SK-N-SH (cell line): Measurements from ENCODE around the gene MPP3. TPM values are rescaled to one million over a fixed set of nuclear protein-coding genes. Genes with fewer than 3 reads are reported as not detected.
A peak's percentile ranks its signal among the peaks of the same experiment; 100 is the strongest.

ENCODE experiments used
- CTCF ChIA-PET: fragments of 300-600, 350-600 bp; formaldehyde crosslinking; extraction: SDS; loops from one replicate; lab custom pipeline; 2021; lab: Yijun Ruan, JAX
- POLR2A ChIA-PET: fragments of 350-600 bp; sonication (Branson Sonifier 250); formaldehyde crosslinking; extraction: SDS; loops from one replicate; lab custom pipeline; 2020; ENCODE audit warnings: antibody characterized with exemption, inconsistent platforms; lab: Yijun Ruan, JAX
- DNase-seq: peaks from one replicate; pipeline ENCODE4 v3.0.0; 2012
- H2AFZ ChIP-seq: fragments of 200-600 bp; sonication (generic); 2 replicates; pipeline ENCODE4 v1.8.1; 2016; ENCODE audit warnings: antibody characterized with exemption, mild to moderate bottlenecking, low read depth
- H3F3A ChIP-seq: fragments of 200-600 bp; sonication (generic); replicated peaks from 2 replicates; pipeline ENCODE3; 2016; ENCODE audit warnings: antibody characterized with exemption, mild to moderate bottlenecking; ENCODE audit not compliant: insufficient read depth
- H3K27ac ChIP-seq, 2 experiments: fragments of 200-500 bp in 1 of 2; fragments of 200-600 bp in 1 of 2; sonication (Bioruptor generic) in 1 of 2; sonication (generic), shearing (Covaris generic) in 1 of 2; 2 replicates each; pipeline versions ENCODE4 v1.5.1 to v1.6.1; 2014 to 2016; ENCODE audit warnings: low read depth in 2 of 2, inconsistent platforms in 1 of 2, low read length in 1 of 2, mild to moderate bottlenecking in 1 of 2, mixed read lengths in 1 of 2
- H3K27me3 ChIP-seq: fragments of 200-600 bp; sonication (generic), shearing (Covaris generic); 2 replicates; pipeline ENCODE4 v1.6.1; 2016; ENCODE audit warnings: mixed run types; ENCODE audit not compliant: insufficient read depth
- H3K36me3 ChIP-seq, 2 experiments: fragments of 200-500 bp in 1 of 2; fragments of 200-600 bp in 1 of 2; sonication (Bioruptor generic) in 1 of 2; sonication (generic) in 1 of 2; replicated peaks in 1 of 2; 2 replicates each; pipeline versions ENCODE3 to v1.5.1; 2014 to 2016; ENCODE audit warnings: low read length in 1 of 2, mild to moderate bottlenecking in 1 of 2; ENCODE audit not compliant: insufficient read depth in 2 of 2, control insufficient read depth in 1 of 2
- H3K4me1 ChIP-seq, 2 experiments: fragments of 200-500 bp in 1 of 2; fragments of 200-600 bp in 1 of 2; sonication (Bioruptor generic) in 1 of 2; sonication (generic), shearing (Covaris generic) in 1 of 2; 2 replicates each; pipeline versions ENCODE4 v1.5.1 to v1.6.1; 2014 to 2016; ENCODE audit warnings: low read depth in 1 of 2, low read length in 1 of 2, mixed run types in 1 of 2; ENCODE audit not compliant: insufficient read depth in 2 of 2, control insufficient read depth in 1 of 2
- H3K4me2 ChIP-seq: fragments of 200-600 bp; sonication (generic), shearing (Covaris generic); 2 replicates; pipeline ENCODE4 v1.6.1; 2017; ENCODE audit warnings: mixed run types
- H3K4me3 ChIP-seq, 2 experiments: fragments of 200-500 bp in 1 of 2; fragments of 200-600 bp in 1 of 2; sonication (Bioruptor generic) in 1 of 2; sonication (generic), shearing (Covaris generic) in 1 of 2; 2 replicates each; pipeline versions ENCODE4 v1.5.1 to v1.8.1; 2014 to 2016; ENCODE audit warnings: low read depth in 2 of 2, inconsistent platforms in 1 of 2, low read length in 1 of 2, mild to moderate bottlenecking in 1 of 2, mixed read lengths in 1 of 2, moderate library complexity in 1 of 2
- H3K79me2 ChIP-seq: fragments of 200-600 bp; sonication (generic); 2 replicates; pipeline ENCODE4 v1.8.1; 2017; ENCODE audit warnings: mild to moderate bottlenecking; ENCODE audit not compliant: insufficient read depth
- H3K9ac ChIP-seq: fragments of 200-600 bp; sonication (generic); 2 replicates; pipeline ENCODE4 v1.6.1; 2017; ENCODE audit warnings: mixed run types
- H3K9me2 ChIP-seq: fragments of 200-600 bp; sonication (generic); 2 replicates; pipeline ENCODE4 v1.6.1; 2017; ENCODE audit warnings: mixed run types
- H3K9me3 ChIP-seq: fragments of 200-600 bp; sonication (generic); 2 replicates; pipeline ENCODE4 v1.6.1; 2017; ENCODE audit warnings: mixed run types, mild to moderate bottlenecking, moderate library complexity
- H4K20me1 ChIP-seq: fragments of 200-600 bp; sonication (generic); 2 replicates; pipeline ENCODE4 v1.6.1; 2017; ENCODE audit warnings: mild to moderate bottlenecking, mixed run types; ENCODE audit not compliant: insufficient read depth
- CHD2 ChIP-seq: fragments of 150-350 bp; IDR thresholded peaks from 2 replicates; pipeline ENCODE4 v1.6.1; 2018; ENCODE audit warnings: low read length; ENCODE audit not compliant: partially characterized antibody
- FOXJ3 ChIP-seq: sonication (generic); formaldehyde crosslinking; IDR thresholded peaks from 2 replicates; pipeline ENCODE4 v1.5.1; 2020; ENCODE audit warnings: mild to moderate bottlenecking, missing genetic modification reagents
- MXI1 ChIP-seq: IDR thresholded peaks from 2 replicates; pipeline ENCODE4 v1.6.1; 2012; ENCODE audit warnings: mild to moderate bottlenecking, low read depth, low read length, improper control_type of control experiment
- POLR2AphosphoS5 ChIP-seq: IDR thresholded peaks from 2 replicates; pipeline ENCODE4 v1.6.1; 2012; ENCODE audit warnings: low read depth, low read length
- RAD21 ChIP-seq: IDR thresholded peaks from 2 replicates; pipeline ENCODE4 v1.6.1; 2012; ENCODE audit warnings: mild to moderate bottlenecking, low read length
- RFX5 ChIP-seq: IDR thresholded peaks from 2 replicates; pipeline ENCODE4 v1.6.1; 2012; ENCODE audit warnings: mild to moderate bottlenecking, improper control_type of control experiment, low read length
- RXRA ChIP-seq: IDR thresholded peaks from 2 replicates; pipeline ENCODE4 v1.4.0; 2012; ENCODE audit warnings: low read depth, mild to moderate bottlenecking, borderline replicate concordance
- TAF1 ChIP-seq: IDR thresholded peaks from 2 replicates; pipeline ENCODE4 v1.6.1; 2012; ENCODE audit warnings: low read depth, mild to moderate bottlenecking, low read length, moderate library complexity, borderline replicate concordance
- TEAD4 ChIP-seq: IDR thresholded peaks from 2 replicates; pipeline ENCODE4 v1.4.0; 2012; ENCODE audit warnings: mild to moderate bottlenecking, borderline replicate concordance; ENCODE audit not compliant: insufficient read depth
- YY1 ChIP-seq: IDR thresholded peaks from 2 replicates; pipeline ENCODE4 v1.4.0; 2012; ENCODE audit warnings: low read depth, mild to moderate bottlenecking
- WGBS: methylation state at CpG from one replicate; pipeline ENCODE4 v1.1.6; 2017; ENCODE audit warnings: low lambda C conversion rate; 5-methylcytosine and 5-hydroxymethylcytosine counted together
- polyA plus RNA-seq, 3 experiments: library from polyadenylated mRNA; depleted of rRNA; stranded (reverse); fragments of >200 nt; gene quantifications; 2 replicates each; pipeline ENCODE4 v1.2.3, GENCODE V29; 2012
- TF ChIP-seq, protein P1 (sequence below): fragments of 200-600 bp; sonication (generic); IDR thresholded peaks from 2 replicates; pipeline ENCODE4 v1.6.1; 2017; ENCODE audit warnings: antibody characterized with exemption, mild to moderate bottlenecking, moderate library complexity
- TF ChIP-seq, protein P2 (sequence below): IDR thresholded peaks from 2 replicates; pipeline ENCODE4 v1.4.0; 2012; ENCODE audit warnings: low read depth, borderline replicate concordance
- TF ChIP-seq, protein P3 (sequence below): IDR thresholded peaks from 2 replicates; pipeline ENCODE4 v1.4.0; 2012; ENCODE audit warnings: low read depth
- TF ChIP-seq, protein P4 (sequence below): fragments of 150-350 bp; IDR thresholded peaks from 2 replicates; pipeline ENCODE4 v1.6.1; 2016; ENCODE audit warnings: mild to moderate bottlenecking, low read depth, low read length
- TF ChIP-seq, protein P5 (sequence below): fragments of 150-350 bp; IDR thresholded peaks from 2 replicates; pipeline ENCODE4 v1.6.1; 2017; ENCODE audit warnings: antibody characterized with exemption, low read length, low read depth, borderline replicate concordance

Gene MPP3
- polyA plus RNA-seq, 1 of the 3 experiments (the other 2 are of a cell fraction), result 14.1 TPM

DNA sequence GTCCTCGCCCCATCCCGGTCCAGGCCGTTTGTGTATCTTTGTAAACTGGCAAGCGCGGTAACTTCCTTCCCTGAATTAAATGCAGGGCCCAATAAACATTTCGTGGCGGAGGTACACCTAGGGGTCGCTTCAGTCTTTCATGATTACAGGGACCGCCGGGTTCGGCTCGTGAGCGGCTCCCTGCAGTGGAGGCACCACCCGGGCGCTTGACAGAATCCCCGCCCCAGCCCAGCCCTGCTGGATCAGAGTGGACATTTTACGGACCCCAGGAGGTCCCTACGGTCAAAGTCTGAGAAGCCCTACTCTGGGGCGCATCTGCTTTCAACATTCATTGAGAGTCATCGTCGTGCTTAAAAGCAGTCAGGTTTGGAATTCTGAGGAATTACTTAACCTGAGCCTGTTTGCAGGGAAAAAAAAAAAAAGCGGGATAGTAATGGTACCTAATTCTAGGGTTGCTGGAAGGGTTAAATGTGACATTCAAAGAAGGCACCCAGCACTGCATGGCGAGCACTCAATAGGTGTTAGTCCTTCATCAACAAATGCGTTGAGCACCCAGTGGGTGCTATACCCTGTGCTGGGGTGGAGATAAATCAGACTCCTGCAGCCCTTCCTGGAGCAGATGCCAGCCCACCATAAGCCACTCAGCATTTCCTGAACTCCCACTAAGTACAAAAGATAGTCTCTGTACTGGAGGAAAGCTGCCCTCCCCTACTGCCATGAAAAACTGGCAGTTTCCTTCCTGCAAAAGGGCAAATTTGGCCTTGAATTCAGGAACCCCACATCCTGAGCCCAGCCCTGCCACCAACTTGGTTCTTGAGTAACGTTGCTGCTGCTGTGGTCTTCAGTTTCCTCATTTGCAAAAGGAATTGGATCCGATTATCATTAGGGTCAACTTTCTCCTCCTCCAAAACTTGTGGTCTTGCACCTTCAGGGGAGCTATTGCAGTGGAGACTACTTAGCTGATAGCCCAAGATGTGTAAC is 53.5 kb downstream of the MPP3 start:
- H3K9me3 ChIP-seq, result no peaks in the 10 kb centered on the region
- WGBS, result 25% methylated on average over 15 of the region's 26 CpGs
- peaks cover 10% of the 10 kb centered on the region for H3F3A ChIP-seq
- H3K27me3 ChIP-seq, result no peaks in the 10 kb centered on the region
- peak overlapping the region; percentile 50 to 95; a peak in 3 of 4 replicates for H3K27ac ChIP-seq
- H3K4me1 ChIP-seq, result peaks cover 8 to 11% of the 10 kb centered on the region in 2 experiments; a peak in 2 of 4 replicates
- DNase-seq, result no peak
- POLR2A ChIA-PET, result interaction anchor here (0.9 to 1.0 kb wide), 3 partner anchors 9 to 67 kb away, joined by 3 to 4 read pairs (median 3); partner anchors contain the start of gene CD300LG
- H3K36me3 ChIP-seq, result peaks cover 8 to 21% of the 10 kb centered on the region in 2 experiments
- H2AFZ ChIP-seq, result peak overlapping the region; percentile 89
- peaks cover 15% of the 10 kb centered on the region for H4K20me1 ChIP-seq
- H3K4me2 ChIP-seq, result peak overlapping the region; percentile 99
- H3K9ac ChIP-seq, result peak overlapping the region; percentile 100
- CTCF ChIA-PET, result interaction anchor here (1.0 to 6.2 kb wide), 8 partner anchors 13 to 85 kb away, joined by 3 to 59 read pairs (median 12); partner anchors contain the start of gene CD300LG
- TF ChIP-seq FOXJ3 (CRISPR knock-in tag) (no peak), RXRA (no peak), RAD21 (peak; percentile 34)
- TF ChIP-seq, protein P1, sequence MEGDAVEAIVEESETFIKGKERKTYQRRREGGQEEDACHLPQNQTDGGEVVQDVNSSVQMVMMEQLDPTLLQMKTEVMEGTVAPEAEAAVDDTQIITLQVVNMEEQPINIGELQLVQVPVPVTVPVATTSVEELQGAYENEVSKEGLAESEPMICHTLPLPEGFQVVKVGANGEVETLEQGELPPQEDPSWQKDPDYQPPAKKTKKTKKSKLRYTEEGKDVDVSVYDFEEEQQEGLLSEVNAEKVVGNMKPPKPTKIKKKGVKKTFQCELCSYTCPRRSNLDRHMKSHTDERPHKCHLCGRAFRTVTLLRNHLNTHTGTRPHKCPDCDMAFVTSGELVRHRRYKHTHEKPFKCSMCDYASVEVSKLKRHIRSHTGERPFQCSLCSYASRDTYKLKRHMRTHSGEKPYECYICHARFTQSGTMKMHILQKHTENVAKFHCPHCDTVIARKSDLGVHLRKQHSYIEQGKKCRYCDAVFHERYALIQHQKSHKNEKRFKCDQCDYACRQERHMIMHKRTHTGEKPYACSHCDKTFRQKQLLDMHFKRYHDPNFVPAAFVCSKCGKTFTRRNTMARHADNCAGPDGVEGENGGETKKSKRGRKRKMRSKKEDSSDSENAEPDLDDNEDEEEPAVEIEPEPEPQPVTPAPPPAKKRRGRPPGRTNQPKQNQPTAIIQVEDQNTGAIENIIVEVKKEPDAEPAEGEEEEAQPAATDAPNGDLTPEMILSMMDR, result peak; percentile 46
- peak overlapping the region; percentile 77 to 84 for H3K4me3 ChIP-seq
- peaks cover 41% of the 10 kb centered on the region for H3K79me2 ChIP-seq
- no peaks in the 10 kb centered on the region for H3K9me2 ChIP-seq

DNA sequence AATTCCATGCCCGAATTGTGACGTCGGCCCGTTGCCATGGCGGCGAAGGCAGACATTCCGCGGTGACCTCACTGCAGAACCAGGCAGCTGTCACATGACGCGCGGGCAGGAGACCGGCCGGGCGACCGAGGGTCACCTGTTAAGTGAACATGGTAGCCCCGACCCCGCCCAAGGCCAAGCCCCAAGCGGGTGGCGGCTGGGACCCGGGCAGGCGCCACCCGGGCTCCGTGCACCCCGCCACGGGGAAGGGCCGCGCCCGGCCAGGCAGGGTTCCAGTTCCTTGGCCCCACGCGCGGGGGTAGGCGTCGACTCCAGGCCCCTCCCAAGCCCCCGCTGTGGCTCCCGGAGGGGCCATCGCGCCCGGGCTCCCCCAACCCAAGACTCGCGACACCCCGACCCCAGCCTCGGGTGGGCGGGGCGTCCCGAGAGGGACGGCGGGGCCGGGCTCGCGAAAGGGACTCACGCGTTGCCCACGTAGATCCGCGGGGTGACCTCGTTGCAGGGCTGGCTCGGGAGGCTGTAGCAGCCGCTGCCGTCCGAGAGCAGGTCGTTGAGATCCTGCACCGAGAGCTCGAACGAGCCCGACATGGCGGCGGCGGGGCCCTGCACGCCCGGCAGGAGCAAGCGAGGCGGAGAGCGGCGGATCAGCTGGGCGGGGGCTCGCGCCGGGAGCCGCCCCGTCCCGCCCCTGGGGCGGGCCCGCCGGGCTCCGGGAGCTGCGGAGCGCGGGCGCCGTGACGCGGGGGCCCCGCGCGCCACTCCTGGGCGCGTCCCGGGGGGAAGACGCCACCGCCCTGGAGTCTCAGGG is 54.4 kb downstream of the MPP3 start, which contains the start of gene DUSP3:
TSS of gene DUSP3 (minus strand) at position 641 of the 808 bp plus-strand sequence. CDS start at position 588, 53 bp downstream.
- Histone ChIP-seq H3K36me3 (peaks cover 13 to 27% of the 10 kb centered on the region in 2 experiments), H4K20me1 (peaks cover 15% of the 10 kb centered on the region), H3F3A (peaks cover 2% of the 10 kb centered on the region), H3K27me3 (no peaks in the 10 kb centered on the region), H3K79me2 (peaks cover 45% of the 10 kb centered on the region), H3K27ac (peak within 1 kb of the TSS; percentile 90 to 95), H3K4me1 (peaks cover 8% of the 10 kb centered on the region in 2 experiments; a peak in 1 of 4 replicates), H3K4me2 (peak within 1 kb of the TSS; percentile 99), H2AFZ (peak within 1 kb of the TSS; percentile 89), H3K9ac (peak within 1 kb of the TSS; percentile 100), H3K4me3 (peak within 1 kb of the TSS; percentile 77 to 84), H3K9me3 (no peaks in the 10 kb centered on the region), H3K9me2 (no peaks in the 10 kb centered on the region)
- POLR2A ChIA-PET, result interaction anchor here (0.6 to 1.0 kb wide), 5 partner anchors 8 to 236 kb away, joined by 3 to 4 read pairs (median 3); partner anchors contain the start of genes CD300LG and TMEM101
- DNase-seq, result peak; percentile 97
- 1% methylated on average over 19 of the region's 100 CpGs for WGBS
- CTCF ChIA-PET, result interaction anchor here (0.7 to 6.2 kb wide), 7 partner anchors 10 to 84 kb away, joined by 3 to 59 read pairs (median 12); partner anchors contain the start of gene CD300LG
- TF ChIP-seq CHD2, result peak; percentile 69
- TF ChIP-seq POLR2AphosphoS5, result peak; percentile 80
- TF ChIP-seq YY1, result 0 out of 2 replicates have a peak, but pooled peaks have one; percentile 40
- TF ChIP-seq TEAD4, result 0 out of 2 replicates have a peak, but pooled peaks have one; percentile 45
- TF ChIP-seq, protein P2, sequence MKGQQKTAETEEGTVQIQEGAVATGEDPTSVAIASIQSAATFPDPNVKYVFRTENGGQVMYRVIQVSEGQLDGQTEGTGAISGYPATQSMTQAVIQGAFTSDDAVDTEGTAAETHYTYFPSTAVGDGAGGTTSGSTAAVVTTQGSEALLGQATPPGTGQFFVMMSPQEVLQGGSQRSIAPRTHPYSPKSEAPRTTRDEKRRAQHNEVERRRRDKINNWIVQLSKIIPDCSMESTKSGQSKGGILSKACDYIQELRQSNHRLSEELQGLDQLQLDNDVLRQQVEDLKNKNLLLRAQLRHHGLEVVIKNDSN, result peak; percentile 93
- peak; percentile 88 for TF ChIP-seq RFX5
- TF ChIP-seq MXI1, result peak; percentile 83
- TF ChIP-seq, protein P3, sequence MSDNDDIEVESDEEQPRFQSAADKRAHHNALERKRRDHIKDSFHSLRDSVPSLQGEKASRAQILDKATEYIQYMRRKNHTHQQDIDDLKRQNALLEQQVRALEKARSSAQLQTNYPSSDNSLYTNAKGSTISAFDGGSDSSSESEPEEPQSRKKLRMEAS, result peak; percentile 45
- TF ChIP-seq TAF1, result peak; percentile 58; the same call in 1 of the 2 replicates
- no peak for TF ChIP-seq RXRA
- TF ChIP-seq, protein P4, sequence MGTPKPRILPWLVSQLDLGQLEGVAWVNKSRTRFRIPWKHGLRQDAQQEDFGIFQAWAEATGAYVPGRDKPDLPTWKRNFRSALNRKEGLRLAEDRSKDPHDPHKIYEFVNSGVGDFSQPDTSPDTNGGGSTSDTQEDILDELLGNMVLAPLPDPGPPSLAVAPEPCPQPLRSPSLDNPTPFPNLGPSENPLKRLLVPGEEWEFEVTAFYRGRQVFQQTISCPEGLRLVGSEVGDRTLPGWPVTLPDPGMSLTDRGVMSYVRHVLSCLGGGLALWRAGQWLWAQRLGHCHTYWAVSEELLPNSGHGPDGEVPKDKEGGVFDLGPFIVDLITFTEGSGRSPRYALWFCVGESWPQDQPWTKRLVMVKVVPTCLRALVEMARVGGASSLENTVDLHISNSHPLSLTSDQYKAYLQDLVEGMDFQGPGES, result no peak
- TF ChIP-seq, protein P5, sequence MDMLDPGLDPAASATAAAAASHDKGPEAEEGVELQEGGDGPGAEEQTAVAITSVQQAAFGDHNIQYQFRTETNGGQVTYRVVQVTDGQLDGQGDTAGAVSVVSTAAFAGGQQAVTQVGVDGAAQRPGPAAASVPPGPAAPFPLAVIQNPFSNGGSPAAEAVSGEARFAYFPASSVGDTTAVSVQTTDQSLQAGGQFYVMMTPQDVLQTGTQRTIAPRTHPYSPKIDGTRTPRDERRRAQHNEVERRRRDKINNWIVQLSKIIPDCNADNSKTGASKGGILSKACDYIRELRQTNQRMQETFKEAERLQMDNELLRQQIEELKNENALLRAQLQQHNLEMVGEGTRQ, result peak; percentile 67
